ENCODE results near the gene PRDM16.

Gene PRDM16

GRCh38 chr1:3075666-3076362 lies 6.8 kb downstream of the PRDM16 start:
- DNase-seq (ENCODE audit: low spot score) = no peak
- TF ChIP-seq CTCF (IDR thresholded peaks at IDR 0.05; ENCODE audit: borderline replicate concordance, control extremely low read depth, extremely low read depth, insufficient read depth, missing control alignments) = no peak
- in situ Hi-C loops (cut with MboI; ENCODE audit: low sequenced_read_pairs, unreplicated experiment) = no loop called here

- in situ Hi-C loops (cut with MboI; ENCODE audit: low sequenced_read_pairs, unreplicated experiment) = no loop called here
- TF ChIP-seq CTCF (IDR thresholded peaks at IDR 0.05; ENCODE audit: borderline replicate concordance, control extremely low read depth, extremely low read depth, insufficient read depth, missing control alignments) = no peak
- DNase-seq (ENCODE audit: low spot score) = no peak
These were observed 7.3 kb downstream of the PRDM16 start for GRCh38 chr1:3076363-3076740.

GRCh38 chr1:3077081-3077480 lies 8.1 kb downstream of the PRDM16 start:
- TF ChIP-seq CTCF (IDR thresholded peaks at IDR 0.05; ENCODE audit: borderline replicate concordance, control extremely low read depth, extremely low read depth, insufficient read depth, missing control alignments) = no peak
- in situ Hi-C loops (cut with MboI; ENCODE audit: low sequenced_read_pairs, unreplicated experiment) = no loop called here

GRCh38 chr1:3077561-3077960 lies 8.6 kb downstream of the PRDM16 start:
- no peak for DNase-seq (ENCODE audit: low spot score)
- no peak for TF ChIP-seq CTCF (IDR thresholded peaks at IDR 0.05; ENCODE audit: borderline replicate concordance, control extremely low read depth, extremely low read depth, insufficient read depth, missing control alignments)
- in situ Hi-C loops (cut with MboI; ENCODE audit: low sequenced_read_pairs, unreplicated experiment) = no loop called here

More at GRCh38 chr1:3077081-3077480, 8.1 kb downstream of the PRDM16 start:
- no peak for DNase-seq (ENCODE audit: low spot score)

- in situ Hi-C loops (cut with MboI; ENCODE audit: low sequenced_read_pairs, unreplicated experiment) = no loop called here
- DNase-seq (ENCODE audit: low spot score) = no peak
- no peak for TF ChIP-seq CTCF (IDR thresholded peaks at IDR 0.05; ENCODE audit: borderline replicate concordance, control extremely low read depth, extremely low read depth, insufficient read depth, missing control alignments)
These were observed 9.4 kb downstream of the PRDM16 start for GRCh38 chr1:3078430-3078861.

GRCh38 chr1:3078871-3079270 lies 9.9 kb downstream of the PRDM16 start:
- no peak for DNase-seq (ENCODE audit: low spot score)
- in situ Hi-C loops (cut with MboI; ENCODE audit: low sequenced_read_pairs, unreplicated experiment) = no loop called here
- no peak for TF ChIP-seq CTCF (IDR thresholded peaks at IDR 0.05; ENCODE audit: borderline replicate concordance, control extremely low read depth, extremely low read depth, insufficient read depth, missing control alignments)
